Measurements from ENCODE around the gene PCBP4.
"Not testable (repeated sequence)": the region's sequence is repeated elsewhere in the genome, so short reads cannot be mapped to it uniquely, and the experiment has no call there.

The PCBP4 gene

GRCh38 chr3:51937611-51938450 is 29.4 kb downstream of the PCBP4 start:
- no peak for DNase-seq

GRCh38 chr3:51937014-51937413 is 30.2 kb downstream of the PCBP4 start:
- DNase-seq, result no peak

GRCh38 chr3:51935886-51936755 is 31.1 kb downstream of the PCBP4 start:
- no peak for DNase-seq

- DNase-seq, result no peak
Observed at GRCh38 chr3:51934991-51935885, 32.0 kb downstream of the PCBP4 start.

GRCh38 chr3:51934139-51934850 is 33.0 kb downstream of the PCBP4 start:
- no peak for DNase-seq

- no peak for DNase-seq
Observed at GRCh38 chr3:51933471-51934138, 33.6 kb downstream of the PCBP4 start.

GRCh38 chr3:51932471-51933370 is 34.5 kb downstream of the PCBP4 start:
- DNase-seq, result no peak

- no peak for DNase-seq
Observed at GRCh38 chr3:51931756-51932155, 35.5 kb downstream of the PCBP4 start.

- no peak for DNase-seq
Observed at GRCh38 chr3:51930439-51930838, 36.8 kb downstream of the PCBP4 start.

GRCh38 chr3:51929420-51930003 is 37.7 kb downstream of the PCBP4 start:
- DNase-seq, result no peak

GRCh38 chr3:51928981-51929380 is 38.3 kb downstream of the PCBP4 start:
- DNase-seq, result not testable (repeated sequence)

- no peak for DNase-seq
Observed at GRCh38 chr3:51928438-51928837, 38.8 kb downstream of the PCBP4 start.

GRCh38 chr3:51927061-51927977 is 39.9 kb downstream of the PCBP4 start:
- DNase-seq, result no peak

- DNase-seq, result no peak
Observed at GRCh38 chr3:51921081-51921578, 46.1 kb downstream of the PCBP4 start.

GRCh38 chr3:51916418-51916817 is 50.8 kb downstream of the PCBP4 start:
- no peak for DNase-seq

- DNase-seq, result no peak
Observed at GRCh38 chr3:51908026-51908425, 59.2 kb downstream of the PCBP4 start.
